Measurements from ENCODE around the gene FAM163A. TPM values are rescaled to one million over a fixed set of nuclear protein-coding genes. Genes with fewer than 3 reads are reported as not detected.
A peak's percentile ranks its signal among the peaks of the same experiment; 100 is the strongest.

FAM163A gene
- total and polyA plus RNA-seq, 8 donors: 0.15 to 0.61 (median 0.25) TPM; not detected in 4

- Histone ChIP-seq H3K9me3 (no peaks in the 10 kb centered on the region), H3K4me3 (no peak overlapping the region), H3K36me3 (no peaks in the 10 kb centered on the region), H3K27me3 (peaks cover 0 to 15% (median 0%) of the 10 kb centered on the region in 3 donors), H3K4me1 (peaks cover 14 to 27% (median 19%) of the 10 kb centered on the region in 4 donors), H3K27ac (peak overlapping the region in 1 of 5 donors; percentile 36)
- 64 to 73% (median 68%) methylated on average over 10 to 14 of the region's 14 CpGs for WGBS, 5 donors
- TF ChIP-seq CTCF (IDR thresholded peaks at IDR 0.05) (no peak), POLR2AphosphoS5 (IDR thresholded peaks at IDR 0.05) (no peak), POLR2A (IDR thresholded peaks at IDR 0.05) (no peak), EP300 (IDR thresholded peaks at IDR 0.05) (no peak)
- no peak for DNase-seq
- intact Hi-C loops (cut with DNase I; ENCODE audit: low total_unique reads): no loop called here
Observed at GRCh38 chr1:179818743-179819173, 75.7 kb downstream of the FAM163A start.

GRCh38 chr1:179820226-179820970 lies 77.3 kb downstream of the FAM163A start:
- no peaks in the 10 kb centered on the region for H3K36me3 ChIP-seq
- WGBS, 5 donors: 68 to 87% (median 81%) methylated on average over 4 to 9 of the region's 9 CpGs
- intact Hi-C loops (cut with DNase I; ENCODE audit: low total_unique reads): no loop called here
- no peaks in the 10 kb centered on the region for H3K9me3 ChIP-seq
- no peak overlapping the region for H3K4me3 ChIP-seq
- H3K27me3 ChIP-seq: peaks cover 0 to 15% (median 0%) of the 10 kb centered on the region in 3 donors
- peaks cover 4 to 12% (median 6%) of the 10 kb centered on the region in 4 donors for H3K4me1 ChIP-seq
- no peak for DNase-seq
- TF ChIP-seq POLR2A (IDR thresholded peaks at IDR 0.05) (no peak), CTCF (IDR thresholded peaks at IDR 0.05) (no peak), POLR2AphosphoS5 (IDR thresholded peaks at IDR 0.05) (no peak), EP300 (IDR thresholded peaks at IDR 0.05) (no peak)
- no peak overlapping the region for H3K27ac ChIP-seq

- TF ChIP-seq POLR2AphosphoS5 (IDR thresholded peaks at IDR 0.05) (no peak), POLR2A (IDR thresholded peaks at IDR 0.05) (no peak), EP300 (IDR thresholded peaks at IDR 0.05) (no peak), CTCF (IDR thresholded peaks at IDR 0.05) (no peak)
- DNase-seq: no peak
- Histone ChIP-seq H3K36me3 (no peaks in the 10 kb centered on the region), H3K9me3 (no peaks in the 10 kb centered on the region), H3K27ac (no peak overlapping the region), H3K4me3 (no peak overlapping the region), H3K27me3 (peaks cover 0 to 13% (median 0%) of the 10 kb centered on the region in 3 donors), H3K4me1 (peaks cover 0 to 1% (median 0%) of the 10 kb centered on the region in 4 donors)
- intact Hi-C loops (cut with DNase I; ENCODE audit: low total_unique reads): no loop called here
- 83 to 90% (median 88%) methylated on average over 9 of the region's 9 CpGs for WGBS, 5 donors
Observed at GRCh38 chr1:179821524-179821923, 78.4 kb downstream of the FAM163A start.

- WGBS, 5 donors: 72 to 85% (median 84%) methylated on average over 2 of the region's 2 CpGs
Observed at GRCh38 chr1:179822065-179822464, 79.0 kb downstream of the FAM163A start.

More at GRCh38 chr1:179822065-179822464, 79.0 kb downstream of the FAM163A start:
- H3K27ac ChIP-seq: no peak overlapping the region
- TF ChIP-seq EP300 (IDR thresholded peaks at IDR 0.05) (no peak), CTCF (IDR thresholded peaks at IDR 0.05) (no peak), POLR2AphosphoS5 (IDR thresholded peaks at IDR 0.05) (no peak)
- peaks cover 0 to 8% (median 0%) of the 10 kb centered on the region in 3 donors for H3K27me3 ChIP-seq
- H3K4me3 ChIP-seq: no peak overlapping the region
- H3K4me1 ChIP-seq: no peaks in the 10 kb centered on the region
- DNase-seq: no peak
- no peaks in the 10 kb centered on the region for H3K36me3 ChIP-seq
- H3K9me3 ChIP-seq: no peaks in the 10 kb centered on the region
- intact Hi-C loops (cut with DNase I; ENCODE audit: low total_unique reads): no loop called here
